ENCODE measurements around the gene COL28A1. TPM values are rescaled to one million over a fixed set of nuclear protein-coding genes. Genes with fewer than 3 reads are reported as not detected.

COL28A1 gene
- total RNA-seq, 1 experiment from 2014 or later = 4.4 TPM

DNA sequence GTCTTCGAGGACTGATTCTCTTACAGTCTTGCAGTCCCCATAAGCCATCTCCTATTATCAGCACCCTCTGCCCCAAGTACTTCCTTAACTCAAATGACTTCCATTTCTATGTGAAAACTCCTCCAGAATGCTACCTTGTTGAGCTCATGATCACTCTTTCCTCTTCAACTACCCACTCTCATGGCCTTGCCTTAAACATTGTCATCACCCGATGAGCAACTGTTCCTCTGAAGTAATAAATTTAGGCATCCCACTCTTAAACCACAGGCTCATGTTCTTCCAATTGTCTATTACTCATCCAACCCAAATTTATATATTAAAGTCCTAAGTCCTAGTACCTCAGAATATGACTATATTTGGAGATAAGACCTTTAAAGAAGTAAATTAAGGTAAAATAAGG lies 200.5 kb downstream of the COL28A1 start:
- DNase-seq (ENCODE audit: low read depth) = peak; percentile 52

DNA sequence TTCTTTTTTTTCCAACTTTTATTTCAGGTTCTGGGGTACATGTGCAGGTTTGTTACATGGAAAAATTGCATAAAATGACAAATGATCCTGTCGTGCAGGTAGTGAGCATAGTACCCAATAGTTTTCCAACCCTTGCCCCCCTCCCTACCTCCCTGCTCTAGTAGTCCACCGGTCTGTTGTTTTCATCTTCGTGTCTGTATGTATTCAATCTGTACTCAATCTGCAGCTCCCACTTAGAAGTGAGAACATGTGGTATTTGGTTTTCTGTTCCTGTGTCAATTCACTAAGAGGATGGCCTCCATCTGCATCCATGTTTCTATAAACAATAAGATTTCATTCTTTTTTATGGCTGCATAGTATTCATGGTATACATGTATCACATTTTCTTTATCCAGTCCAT lies 202.1 kb downstream of the COL28A1 start:
- DNase-seq (ENCODE audit: low read depth) = no peak

DNA sequence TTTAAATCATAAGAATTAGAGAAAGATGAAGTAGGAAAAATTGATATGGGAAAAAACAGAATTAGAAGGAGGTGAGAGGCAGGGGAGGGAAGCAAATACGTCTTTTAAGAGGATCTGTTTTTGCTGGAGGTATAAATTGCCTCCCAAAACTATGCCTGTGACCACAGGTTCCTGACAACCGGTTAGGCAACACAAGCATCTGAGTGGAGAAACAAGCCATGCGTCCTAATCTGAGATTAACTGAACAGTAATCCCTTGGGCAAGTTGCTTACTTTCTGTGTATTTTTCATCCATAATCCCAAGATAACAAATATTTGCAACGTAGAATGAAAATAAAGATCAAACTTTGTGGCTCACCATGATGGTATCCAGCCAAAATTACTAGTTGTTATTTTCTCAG lies 204.2 kb downstream of the COL28A1 start:
- no peak for DNase-seq (ENCODE audit: low read depth)

DNA sequence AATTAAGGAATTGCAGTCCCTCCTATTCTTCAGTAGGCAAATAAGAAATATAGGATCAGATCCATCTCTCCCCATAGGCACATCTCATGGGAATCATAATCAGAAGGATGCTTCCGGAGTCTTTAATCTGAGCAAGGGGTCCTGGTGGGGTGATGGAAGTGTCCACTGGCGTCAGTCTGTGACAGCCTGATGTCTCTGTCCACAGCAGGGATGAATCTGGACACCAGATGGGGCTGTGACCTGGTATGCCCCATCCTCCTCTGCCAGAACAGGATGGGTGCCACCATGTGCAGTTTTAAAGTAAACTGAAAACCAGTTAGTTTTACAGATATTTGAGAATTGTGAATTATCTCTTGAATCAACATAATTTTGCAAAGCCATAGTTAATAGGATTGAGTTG lies 204.7 kb downstream of the COL28A1 start:
- no peak for DNase-seq (ENCODE audit: low read depth)

DNA sequence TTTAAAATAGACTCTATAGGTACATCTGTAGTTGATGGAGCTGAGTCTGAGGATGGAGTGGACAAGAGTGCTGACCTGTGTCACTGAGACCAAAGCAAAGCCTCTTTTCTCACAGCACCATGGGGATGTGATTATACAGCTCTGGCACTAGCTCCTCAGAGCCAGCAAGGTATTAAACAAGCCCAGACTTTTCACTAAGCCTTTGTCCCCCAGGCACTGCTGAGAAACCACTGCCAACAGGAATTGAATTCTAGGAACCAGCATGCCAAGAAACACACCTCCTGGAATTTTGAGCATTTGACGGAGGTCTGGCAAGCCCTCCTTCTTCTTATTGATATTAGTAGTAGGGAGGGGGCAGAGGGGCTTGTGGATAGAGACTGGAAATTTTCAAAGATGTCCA lies 206.3 kb downstream of the COL28A1 start:
- no peak for DNase-seq (ENCODE audit: low read depth)

DNA sequence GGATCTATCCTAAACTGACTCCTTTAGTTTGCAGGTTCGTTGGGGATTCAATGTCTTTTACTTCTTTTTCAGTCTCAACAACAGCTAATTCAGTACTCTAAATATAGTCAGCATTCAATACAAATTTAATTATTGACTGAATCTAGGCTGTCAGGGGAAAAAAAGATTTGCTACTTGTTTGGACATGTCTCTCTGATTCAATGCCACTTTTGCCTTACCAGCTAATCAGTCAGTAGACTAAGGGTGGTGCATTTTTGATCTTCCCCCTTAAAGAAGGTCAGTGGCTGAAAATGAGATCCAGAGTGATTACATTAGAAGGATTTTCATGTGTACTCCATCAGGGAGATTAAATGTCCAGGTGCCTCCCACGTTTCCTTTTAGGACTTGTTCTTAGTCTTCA lies 208.2 kb downstream of the COL28A1 start:
- no peak for DNase-seq (ENCODE audit: low read depth)

DNA sequence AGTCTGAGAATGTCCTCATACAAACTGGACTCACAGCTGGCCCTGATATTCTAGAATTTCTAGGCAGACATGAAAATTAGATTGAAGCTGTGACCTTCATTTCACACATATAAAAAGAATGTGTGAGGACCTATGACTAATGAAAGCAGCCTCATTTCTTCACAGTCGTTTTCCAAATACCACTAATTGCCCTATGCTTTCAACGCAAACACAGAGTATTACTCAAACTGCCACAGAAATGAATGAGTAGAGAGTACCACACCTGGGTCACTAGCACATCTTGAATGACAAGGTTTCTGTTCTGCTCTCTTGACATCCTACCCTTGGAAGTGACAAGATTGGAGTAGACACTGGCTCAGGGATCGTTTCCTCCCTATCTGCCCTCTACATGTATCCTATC lies 211.0 kb downstream of the COL28A1 start:
- DNase-seq (ENCODE audit: low read depth) = no peak

DNA sequence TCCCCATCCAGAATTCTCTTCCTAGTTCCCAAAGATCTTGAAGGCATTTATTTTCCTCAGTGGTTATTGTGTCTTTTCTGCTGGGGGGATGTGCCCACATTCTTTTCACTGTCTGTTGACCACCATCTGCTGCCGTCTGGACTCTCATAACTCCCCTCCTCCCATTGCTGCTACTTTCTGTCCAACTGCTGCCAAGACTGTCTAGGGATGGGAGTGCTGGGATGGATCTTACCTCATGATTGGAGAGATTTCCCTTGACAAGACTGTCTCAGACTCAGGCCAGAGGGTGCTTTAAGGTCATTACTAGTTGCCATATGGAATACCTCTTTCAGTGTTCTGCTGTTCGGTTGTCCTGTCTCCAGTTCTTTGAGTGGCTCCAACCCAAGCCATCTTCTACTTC lies 211.8 kb downstream of the COL28A1 start:
- DNase-seq (ENCODE audit: low read depth) = no peak

DNA sequence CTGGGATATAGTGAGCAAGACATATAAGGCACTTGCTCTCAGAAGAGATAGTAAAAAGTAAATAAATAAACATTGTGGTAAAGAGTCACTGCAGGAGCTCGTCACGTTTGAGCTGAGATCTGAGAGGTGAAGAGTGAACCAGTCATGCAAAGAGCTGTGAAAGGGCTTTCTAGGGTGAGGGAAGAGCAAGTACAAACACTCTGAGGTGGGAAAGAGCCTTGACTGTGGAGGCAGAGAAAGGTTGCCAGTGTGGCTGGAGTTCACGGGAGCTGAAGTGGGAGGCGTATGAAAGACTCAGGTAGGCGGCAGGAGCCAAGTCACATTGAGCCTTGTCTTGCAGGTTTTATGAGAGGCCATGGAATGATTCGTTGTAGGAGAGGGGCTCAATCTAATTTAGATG lies 212.3 kb downstream of the COL28A1 start:
- no peak for DNase-seq (ENCODE audit: low read depth)

DNA sequence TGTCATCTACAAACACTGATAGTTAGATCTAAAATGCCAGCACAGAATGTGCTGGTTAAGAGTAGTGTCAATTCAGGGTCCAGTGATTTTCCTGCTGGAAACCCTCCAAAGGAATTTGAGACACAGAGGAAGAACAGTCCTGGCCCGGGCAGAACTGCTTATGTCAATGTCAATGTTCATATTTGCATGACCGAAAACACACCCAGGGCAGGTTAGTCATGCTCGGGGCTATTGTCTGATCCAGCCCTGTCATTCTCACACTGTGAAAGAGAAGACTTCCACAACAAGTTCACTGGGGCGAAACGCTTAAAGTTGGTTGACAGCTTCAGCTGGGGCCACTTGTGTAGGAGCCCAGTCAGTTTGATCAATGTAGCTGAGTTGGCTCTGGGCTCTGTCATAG lies 214.0 kb downstream of the COL28A1 start:
- DNase-seq (ENCODE audit: low read depth) = peak; percentile 35

DNA sequence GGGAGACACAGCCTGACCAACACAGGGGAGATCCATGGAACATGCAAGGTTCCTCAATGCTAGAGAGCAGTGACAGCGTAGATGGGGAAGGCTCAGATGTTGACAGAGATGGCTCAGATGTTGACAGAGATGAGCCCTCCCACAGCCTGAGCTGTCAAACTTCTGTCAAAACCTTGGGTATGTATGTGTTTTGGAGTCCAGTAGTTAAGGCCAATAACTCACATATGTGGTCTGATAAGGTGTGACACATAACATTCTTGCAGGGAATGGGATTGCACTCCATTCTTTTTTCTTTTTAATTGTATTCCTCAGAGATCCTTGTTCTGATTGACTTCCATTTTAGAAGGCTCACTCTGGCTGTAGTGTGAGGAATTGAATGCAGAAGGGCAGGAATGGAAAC lies 217.1 kb downstream of the COL28A1 start:
- DNase-seq (ENCODE audit: low read depth) = no peak

DNA sequence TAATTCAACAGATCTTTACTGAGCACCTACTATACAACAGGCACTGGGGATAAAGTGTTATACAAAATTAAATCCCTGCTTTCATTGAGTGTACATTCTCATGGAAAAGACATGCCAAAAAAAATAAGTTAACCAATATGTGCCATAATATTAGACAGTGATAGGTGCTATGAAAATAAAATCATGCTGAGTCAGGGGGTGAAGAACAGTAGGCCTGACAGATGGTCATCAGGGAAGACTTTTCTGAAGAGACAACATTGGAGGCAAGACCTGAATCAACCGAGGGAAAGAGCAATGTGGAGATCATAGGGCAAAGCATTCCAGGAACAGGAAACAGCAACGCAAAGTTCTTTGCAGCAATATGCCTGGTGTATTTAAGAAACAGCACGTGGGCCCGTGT lies 217.8 kb downstream of the COL28A1 start:
- DNase-seq (ENCODE audit: low read depth) = no peak

DNA sequence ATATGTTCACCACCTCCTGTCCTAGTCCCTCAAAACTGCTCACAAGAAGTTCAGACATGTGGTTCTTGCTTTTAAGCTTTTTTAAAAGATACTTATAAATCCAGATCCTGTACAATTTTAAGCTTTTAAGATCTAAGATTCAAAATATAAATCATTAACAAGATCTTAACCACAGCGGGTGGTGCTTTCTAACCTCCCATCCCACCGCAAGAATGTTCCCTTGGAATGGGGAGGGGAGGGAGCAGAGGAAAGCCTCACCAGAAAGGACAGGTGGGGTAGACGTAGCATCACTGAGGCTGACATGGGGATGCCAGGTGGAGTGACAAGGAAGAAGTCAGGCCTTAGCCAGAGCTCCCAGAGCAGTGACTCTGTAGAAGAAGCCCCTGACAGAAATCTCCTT lies 219.8 kb downstream of the COL28A1 start:
- peak; percentile 11 for DNase-seq (ENCODE audit: low read depth)

DNA sequence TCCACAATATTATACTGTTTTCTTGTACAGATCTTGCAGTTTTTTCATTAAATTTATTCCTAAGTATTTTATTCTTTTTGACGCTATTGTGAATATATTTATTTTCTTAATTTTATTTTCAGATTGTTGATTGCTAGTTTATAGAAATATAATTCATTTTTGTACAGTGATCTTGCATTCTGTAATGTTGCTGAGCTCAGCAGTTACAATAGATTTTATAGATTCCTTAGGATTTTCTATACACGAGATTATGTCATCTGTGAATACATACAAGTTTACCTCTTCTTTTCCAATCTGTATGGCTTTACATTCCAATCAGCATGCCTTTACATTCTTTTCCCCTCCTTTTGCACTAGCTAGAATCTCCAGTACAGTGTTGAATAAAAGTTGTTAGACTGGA lies 223.3 kb downstream of the COL28A1 start:
- no peak for DNase-seq (ENCODE audit: low read depth)

DNA sequence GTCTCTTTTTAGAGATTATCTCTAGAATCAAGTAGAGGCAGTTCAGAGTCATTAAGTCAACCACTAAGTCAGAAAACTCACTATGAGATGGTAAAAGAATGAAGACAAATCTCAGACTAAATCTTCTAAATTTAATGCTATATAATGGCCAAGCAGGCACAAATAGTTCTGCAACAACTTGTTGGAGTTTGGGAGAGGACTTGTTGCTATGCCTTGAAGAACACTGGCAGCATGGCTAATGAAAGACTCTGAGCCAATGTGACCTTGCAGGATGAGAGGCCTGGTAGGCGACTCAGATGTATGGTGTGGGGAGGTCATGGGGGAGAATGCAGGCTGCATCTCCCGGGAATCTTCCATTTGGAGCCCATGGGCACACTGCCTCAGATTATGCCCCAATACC lies 224.7 kb downstream of the COL28A1 start:
- DNase-seq (ENCODE audit: low read depth) = no peak

DNA sequence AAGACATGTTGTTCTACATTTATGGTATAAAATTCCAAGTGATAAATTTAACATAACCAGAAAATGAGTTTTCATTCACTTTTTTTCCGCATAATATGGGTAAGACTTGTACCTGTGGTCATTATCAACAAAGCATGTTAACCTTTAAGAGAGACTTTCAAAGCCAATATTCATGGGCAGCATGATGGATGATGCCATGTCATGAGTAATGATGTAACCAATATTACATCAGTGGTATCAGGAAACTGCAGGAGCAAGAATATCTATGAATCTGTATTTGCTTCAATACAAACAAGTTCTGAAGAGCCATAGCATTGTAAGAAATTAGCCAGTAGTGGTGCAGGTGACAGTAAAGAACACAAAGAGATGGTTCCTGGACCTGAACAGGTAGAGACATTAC lies 226.5 kb downstream of the COL28A1 start:
- no peak for DNase-seq (ENCODE audit: low read depth)

Other genes with a start within 250 kb of the COL28A1 start
- 215 and 330 TPM in 2 replicates for gene MIOS, start 31.0 kb upstream of the COL28A1 start, total RNA-seq (2014; rRNA removed)
- gene UMAD1, start 104.9 kb upstream of the COL28A1 start, total RNA-seq (2014; rRNA removed) = 22.8 and 25.1 TPM in 2 replicates
- gene RPA3, start 182.7 kb upstream of the COL28A1 start, total RNA-seq (2014; rRNA removed) = 65.5 and 67.5 TPM in 2 replicates